A549 treated with AZD9567 at 1 μM for 4 hours (cell line): ENCODE results near the gene GAGE12D. TPM values are rescaled to one million over a fixed set of nuclear protein-coding genes. Genes with fewer than 3 reads are reported as not detected.

Experiments used
- total RNA-seq: library from RNA; stranded (reverse); fragments of 200-300 nt; extraction: Qiagen RNA extraction; gene quantifications from 5 replicates; pipeline ENCODE4 v1.2.3, GENCODE V29; 2022; ENCODE audit not compliant: insufficient read depth

GAGE12D gene
- not detected in 5 replicates for total RNA-seq

GRCh38 chrX:49541433-49541832, at the start of gene GAGE12D:
Gene GAGE12D, plus strand, starts transcription at chrX:49541733. Its CDS starts 1,155 bp downstream, at chrX:49542888.

GRCh38 chrX:49531877-49532276, 9.7 kb upstream of the GAGE12D start, which contains the start of gene GAGE12C:
Gene GAGE12C, plus strand, starts transcription at chrX:49532177. Its CDS starts 1,155 bp downstream, at chrX:49533332.

GRCh38 chrX:49550989-49551388, 9.5 kb downstream of the GAGE12D start, which contains the start of gene GAGE12E:
Gene GAGE12E, plus strand, starts transcription at chrX:49551289. Its CDS starts 1,155 bp downstream, at chrX:49552444.

GRCh38 chrX:49560542-49560941, 19.0 kb downstream of the GAGE12D start, which contains the start of gene GAGE12F:
Gene GAGE12F, plus strand, starts transcription at chrX:49560842. Its CDS starts 1,155 bp downstream, at chrX:49561997.

GRCh38 chrX:49570100-49570499, 28.6 kb downstream of the GAGE12D start, which contains the start of gene GAGE12G:
Gene GAGE12G, plus strand, starts transcription at chrX:49570400. Its CDS starts 1,155 bp downstream, at chrX:49571555.

GRCh38 chrX:49579649-49580048, 38.1 kb downstream of the GAGE12D start, which contains the start of gene GAGE12H:
Gene GAGE12H, plus strand, starts transcription at chrX:49579949. Its CDS starts 1,155 bp downstream, at chrX:49581104.

GRCh38 chrX:49589196-49589595, 47.7 kb downstream of the GAGE12D start, which contains the start of gene GAGE2A:
Gene GAGE2A, plus strand, starts transcription at chrX:49589496. Its CDS starts 1,155 bp downstream, at chrX:49590651.

Other genes starting within 250 kb of the GAGE12D start
- gene GAGE10, start 238.1 kb upstream of the GAGE12D start, total RNA-seq = not detected in 5 replicates
- not detected in 5 replicates for gene GAGE12J, start 219.7 kb upstream of the GAGE12D start, total RNA-seq
- not detected in 5 replicates for gene GAGE13, start 210.2 kb upstream of the GAGE12D start, total RNA-seq
- gene GAGE12C, start 9.6 kb upstream of the GAGE12D start, total RNA-seq = not detected in 5 replicates
- not detected in 5 replicates for gene GAGE12E, start 9.6 kb downstream of the GAGE12D start, total RNA-seq
- not detected in 5 replicates for gene GAGE12F, start 19.1 kb downstream of the GAGE12D start, total RNA-seq
- not detected in 5 replicates for gene GAGE12G, start 28.7 kb downstream of the GAGE12D start, total RNA-seq
- gene GAGE12H, start 38.2 kb downstream of the GAGE12D start, total RNA-seq = not detected in 5 replicates
- not detected in 5 replicates for gene GAGE2A, start 47.8 kb downstream of the GAGE12D start, total RNA-seq
- gene GAGE1, start 57.3 kb downstream of the GAGE12D start, total RNA-seq = not detected in 5 replicates
- 0.14 to 0.20 TPM in 2 of 5 replicates, not detected in the others for gene PAGE1, start 154.3 kb downstream of the GAGE12D start, total RNA-seq